ENCODE data around the gene RYR1. TPM values are rescaled to one million over a fixed set of nuclear protein-coding genes. Genes with fewer than 3 reads are reported as not detected.

RYR1 gene
- total and polyA plus RNA-seq, 2 donors (not counting 1 experiment from before 2014, with no cell fraction given): 0.43 to 3.8 TPM

DNA sequence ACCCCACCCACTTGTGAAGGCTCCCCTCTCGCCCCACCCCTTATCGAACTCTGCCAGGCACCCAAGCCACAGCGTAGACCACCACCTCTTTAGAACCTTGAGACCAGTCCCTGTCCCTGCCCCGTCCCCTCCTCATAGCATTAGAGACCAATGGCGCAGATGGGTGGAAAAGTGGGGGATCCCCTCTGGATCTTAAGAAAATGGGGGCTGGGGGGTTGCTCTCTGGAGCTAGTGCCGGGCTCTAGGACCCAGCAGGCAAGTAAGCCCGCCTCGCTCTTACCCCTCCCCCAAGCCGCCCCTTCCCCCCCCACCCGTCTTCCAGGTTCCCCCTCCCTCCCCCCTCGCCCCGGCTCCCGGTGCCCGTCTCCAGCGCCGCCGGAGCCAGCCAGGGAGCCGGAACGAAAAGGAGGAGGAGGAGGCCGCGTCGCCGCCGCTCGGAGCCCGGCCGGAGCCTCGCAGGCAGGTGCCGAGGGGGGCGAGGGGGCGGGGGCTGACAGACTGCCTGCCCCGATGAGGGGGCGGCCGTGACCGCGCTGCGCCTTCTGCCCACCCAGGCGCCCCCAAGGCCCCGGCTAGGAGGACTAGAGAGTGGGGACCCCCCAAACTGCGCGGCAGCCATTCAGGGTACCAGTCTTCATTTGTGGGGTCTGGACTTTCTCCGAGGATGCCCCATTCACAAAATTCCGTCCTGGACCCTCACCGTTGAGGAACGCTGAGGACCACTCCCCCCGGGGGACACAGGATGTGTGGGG, 45.0 kb upstream of the RYR1 start, which contains the start of gene SPRED3:
TSS of gene SPRED3 (plus strand) at position 349 of the 752 bp plus-strand sequence. CDS start 1,606 bp downstream, outside the sequence.
- peak within 1 kb of the TSS; percentile 97 for H3K4me2 ChIP-seq (replicated peaks; ENCODE audit: low read depth, low read length, poor library complexity, severe bottlenecking)
- WGBS (ENCODE audit: insufficient coverage): under 1% methylated on average over 36 of the region's 46 CpGs
- DNase-seq: peak; percentile 34
- intact Hi-C loops (cut with micrococcal nuclease): loop anchor here (1.0 to 5.0 kb wide), 2 partner anchors 52 to 229 kb away; partner anchors contain the start of genes EIF3K and MAP4K1
- peaks cover 0 to 49% (median 22%) of the 10 kb centered on the region in 4 experiments for H3K27me3 ChIP-seq (replicated peaks in 1 of 4; ENCODE audit: control extremely low read depth in 1 of 4, control insufficient read depth in 3 of 4, insufficient read depth in 4 of 4, low read length in 3 of 4)
- H3K9me3 ChIP-seq (ENCODE audit: control extremely low read depth in 1 of 3, control insufficient read depth in 2 of 3, insufficient read depth in 1 of 3, low read length in 2 of 3): peaks cover 0 to 30% (median 0%) of the 10 kb centered on the region in 3 donors
- H3K79me2 ChIP-seq (ENCODE audit: control insufficient read depth, insufficient read depth, low read length): no peaks in the 10 kb centered on the region
- H3K27me3 Mint-ChIP-seq: peaks cover 29% of the 10 kb centered on the region
- CTCF ChIA-PET: interaction anchor here (1.1 to 2.3 kb wide), 3 partner anchors 9 to 53 kb away, joined by 3 to 20 read pairs (median 4); partner anchors contain the start of genes CATSPERG and FAM98C
- peaks cover 36% of the 10 kb centered on the region in 2 donors for H3K4me1 ChIP-seq (ENCODE audit: control insufficient read depth in 2 of 2, insufficient read depth in 2 of 2, low read length in 2 of 2)
- peak within 1 kb of the TSS; percentile 53 for H2AFZ ChIP-seq (ENCODE audit: insufficient read depth, low read depth, low read length, poor library complexity, severe bottlenecking)
- no peaks in the 10 kb centered on the region for H3K9me3 Mint-ChIP-seq (ENCODE audit: insufficient read depth)
- TF ChIP-seq CTCF (IDR thresholded peaks at IDR 0.05): no peak
- no peak for TF ChIP-seq EZH2 (IDR thresholded peaks at IDR 0.05; ENCODE audit: borderline replicate concordance, insufficient read depth, low read depth, low read length, poor library complexity, severe bottlenecking)
- POLR2A ChIA-PET: interaction anchor here (0.6 to 2.5 kb wide), 6 partner anchors 12 to 27 kb away, joined by 3 to 11 read pairs (median 5); partner anchors contain the start of genes FAM98C and PSMD8
- peaks cover 0 to 14% of the 10 kb centered on the region in 2 experiments for H3K36me3 ChIP-seq (replicated peaks in 1 of 2; ENCODE audit: control extremely low read depth in 1 of 2, control insufficient read depth in 1 of 2, extremely low read depth in 1 of 2, insufficient read depth in 2 of 2, low read length in 1 of 2)
- H4K20me1 ChIP-seq (ENCODE audit: control insufficient read depth, insufficient read depth, low read length, poor library complexity, severe bottlenecking): peaks cover 45% of the 10 kb centered on the region
- no peak within 1 kb of the TSS for H3K27ac ChIP-seq (ENCODE audit: low read length in 2 of 2)
- ATAC-seq (ENCODE audit: low read depth): no peak
- H3K4me3 ChIP-seq (ENCODE audit: control extremely low read depth in 1 of 5, extremely low read depth in 1 of 5, insufficient read depth in 1 of 5, low read depth in 2 of 5, low read length in 4 of 5): peak within 1 kb of the TSS; percentile 11 to 77 (median 41)
- H3K9ac ChIP-seq (ENCODE audit: low read length): peak within 1 kb of the TSS; percentile 69
- peak within 1 kb of the TSS; percentile 97 for H3K4me3 Mint-ChIP-seq
- H3K4me1 Mint-ChIP-seq: peaks cover 31% of the 10 kb centered on the region
- H3K27ac Mint-ChIP-seq: peak within 1 kb of the TSS; percentile 75

Data from B cell (primary cell).